Thyroid gland (tissue), 4 donors: ENCODE results near the gene ATP6AP1. TPM values are rescaled to one million over a fixed set of nuclear protein-coding genes. Genes with fewer than 3 reads are reported as not detected.

Experiments used
- DNase-seq, 2 donors: peaks; one replicate each; pipeline ENCODE4 v3.0.0-alpha.2; 2019
- H3K27ac ChIP-seq, 3 donors: fragments of 200-600 bp; sonication (generic); 1 replicate in 2 of 3; 2 replicates in 1 of 3; pipeline ENCODE4 v1.5.1; 2016 to 2019; ENCODE audit warnings: mild to moderate bottlenecking in 1 of 3, moderate library complexity in 1 of 3
- H3K27me3 ChIP-seq: fragments of 200-600 bp; sonication (generic); one replicate; pipeline ENCODE4 v1.5.1; 2019
- H3K36me3 ChIP-seq, 2 donors: fragments of 200-600 bp; sonication (generic); one replicate each; pipeline ENCODE4 v1.5.1; 2016 to 2019
- H3K4me1 ChIP-seq, 2 donors: fragments of 200-600 bp; sonication (generic); one replicate each; pipeline ENCODE4 v1.5.1; 2017 to 2019
- H3K4me3 ChIP-seq, 3 donors: fragments of 200-600 bp; sonication (generic); replicated peaks in 1 of 3; 1 replicate in 2 of 3; 2 replicates in 1 of 3; pipeline ENCODE4 v1.5.1; 2016; ENCODE audit warnings: mild to moderate bottlenecking in 1 of 3
- H3K9me3 ChIP-seq: fragments of 200-600 bp; sonication (generic); one replicate; pipeline ENCODE4 v1.5.1; 2017
- CTCF ChIP-seq, 6 experiments: fragments of 200-600 bp in 3 of 6; fragments of 450-650 bp in 3 of 6; sonication (generic) in 3 of 6; IDR thresholded peaks; one replicate each; pipeline ENCODE4 v1.5.1; 2016 to 2019; ENCODE audit warnings: antibody characterized with exemption in 6 of 6, mild to moderate bottlenecking in 2 of 6, inconsistent platforms in 1 of 6, moderate library complexity in 1 of 6
- POLR2A ChIP-seq, 2 donors: fragments of 450-650 bp; IDR thresholded peaks; one replicate each; pipeline ENCODE4 v1.6.1; 2017; ENCODE audit warnings: antibody characterized with exemption in 2 of 2, mild to moderate bottlenecking in 2 of 2, moderate library complexity in 1 of 2
- WGBS, 2 donors: methylation state at CpG; one replicate each; pipeline ENCODE4 v1.1.5; 2017; 5-methylcytosine and 5-hydroxymethylcytosine counted together
- intact Hi-C: fragments of 100-400 bp; cut with DNase I; formaldehyde crosslinking; loops from one replicate; pipeline ENCODE4 v1.15.1; 2023
- total RNA-seq, 4 donors: library from RNA; depleted of rRNA; stranded (reverse); fragments of >200 nt; gene quantifications; one replicate each; pipeline ENCODE4 v1.2.3, GENCODE V29; 2016

The ATP6AP1 gene
- total RNA-seq, 4 donors from 2014 or later: 69.0 to 172 (median 84.4) TPM

- intact Hi-C loops: no loop called here
- Histone ChIP-seq H3K27ac (no peak overlapping the region), H3K27me3 (no peaks in the 10 kb centered on the region), H3K4me1 (peaks cover 3% of the 10 kb centered on the region in 2 donors), H3K36me3 (peaks cover 3 to 7% of the 10 kb centered on the region in 2 donors), H3K4me3 (no peak overlapping the region), H3K9me3 (no peaks in the 10 kb centered on the region)
- DNase-seq: no peak
- 78 to 83% methylated on average over 7 of the region's 7 CpGs for WGBS, 2 donors
- TF ChIP-seq POLR2A (IDR thresholded peaks at IDR 0.05) (no peak), CTCF (IDR thresholded peaks at IDR 0.05) (no peak)
Observed at GRCh38 chrX:154430916-154431315, 2.4 kb downstream of the ATP6AP1 start.

GRCh38 chrX:154431341-154431740, 2.9 kb downstream of the ATP6AP1 start:
- H3K4me1 ChIP-seq: peaks cover 3% of the 10 kb centered on the region in 2 donors
- WGBS, 2 donors: 81 to 84% methylated on average over 5 of the region's 5 CpGs
- H3K4me3 ChIP-seq: no peak overlapping the region
- no peak for DNase-seq
- TF ChIP-seq POLR2A (IDR thresholded peaks at IDR 0.05) (no peak), CTCF (IDR thresholded peaks at IDR 0.05) (no peak)
- H3K27me3 ChIP-seq: no peaks in the 10 kb centered on the region
- peaks cover 3 to 7% of the 10 kb centered on the region in 2 donors for H3K36me3 ChIP-seq
- no peak overlapping the region for H3K27ac ChIP-seq
- H3K9me3 ChIP-seq: no peaks in the 10 kb centered on the region
- intact Hi-C loops: no loop called here

GRCh38 chrX:154432210-154432609, 3.7 kb downstream of the ATP6AP1 start:
- no peak for DNase-seq
- peaks cover 3% of the 10 kb centered on the region in 2 donors for H3K4me1 ChIP-seq
- intact Hi-C loops: no loop called here
- TF ChIP-seq POLR2A (IDR thresholded peaks at IDR 0.05) (no peak), CTCF (IDR thresholded peaks at IDR 0.05) (no peak)
- H3K9me3 ChIP-seq: no peaks in the 10 kb centered on the region
- no peaks in the 10 kb centered on the region for H3K27me3 ChIP-seq
- 100% methylated on average over 1 of the region's 8 CpGs; no CpG with 5 or more reads in 1 of the 2 donors for WGBS, 2 donors
- no peak overlapping the region for H3K4me3 ChIP-seq
- no peak overlapping the region for H3K27ac ChIP-seq
- peaks cover 3 to 7% of the 10 kb centered on the region in 2 donors for H3K36me3 ChIP-seq

- DNase-seq: no peak
- H3K36me3 ChIP-seq: peaks cover 3 to 7% of the 10 kb centered on the region in 2 donors
- no peaks in the 10 kb centered on the region for H3K9me3 ChIP-seq
- peaks cover 5 to 6% of the 10 kb centered on the region in 2 donors for H3K4me1 ChIP-seq
- TF ChIP-seq CTCF (IDR thresholded peaks at IDR 0.05): no peak
- no peak for TF ChIP-seq POLR2A (IDR thresholded peaks at IDR 0.05)
- no peaks in the 10 kb centered on the region for H3K27me3 ChIP-seq
- 40 to 60% methylated on average over 1 to 2 of the region's 7 CpGs for WGBS, 2 donors
- intact Hi-C loops: no loop called here
- no peak overlapping the region for H3K4me3 ChIP-seq
- H3K27ac ChIP-seq: no peak overlapping the region
Observed at GRCh38 chrX:154433605-154434004, 5.1 kb downstream of the ATP6AP1 start.

GRCh38 chrX:154434394-154435168, 6.1 kb downstream of the ATP6AP1 start:
- peaks cover 3 to 7% of the 10 kb centered on the region in 2 donors for H3K36me3 ChIP-seq
- H3K4me1 ChIP-seq: peaks cover 6% of the 10 kb centered on the region in 2 donors
- H3K4me3 ChIP-seq: no peak overlapping the region
- no peaks in the 10 kb centered on the region for H3K27me3 ChIP-seq
- intact Hi-C loops: loop anchor here (5.0 kb wide), 1 partner anchor 53 kb away; the partner anchor contains the start of gene UBL4A
- 80% methylated on average over 1 of the region's 7 CpGs; no CpG with 5 or more reads in 1 of the 2 donors for whole genome bisulfite sequencing, 2 donors
- no peak for DNase-seq
- H3K27ac ChIP-seq: no peak overlapping the region
- TF ChIP-seq POLR2A (IDR thresholded peaks at IDR 0.05) (no peak), CTCF (IDR thresholded peaks at IDR 0.05) (no peak)
- H3K9me3 ChIP-seq: no peaks in the 10 kb centered on the region
